Raji (cell line): ENCODE data around the gene IKZF4.
A peak's percentile ranks its signal among the peaks of the same experiment; 100 is the strongest.

Experiments used
- POLR2A ChIP-seq: IDR thresholded peaks from 2 replicates; pipeline ENCODE4 v1.6.1; 2011; ENCODE audit warnings: low read depth, low read length, control low read depth; ENCODE audit not compliant: insufficient read depth

The IKZF4 gene

DNA sequence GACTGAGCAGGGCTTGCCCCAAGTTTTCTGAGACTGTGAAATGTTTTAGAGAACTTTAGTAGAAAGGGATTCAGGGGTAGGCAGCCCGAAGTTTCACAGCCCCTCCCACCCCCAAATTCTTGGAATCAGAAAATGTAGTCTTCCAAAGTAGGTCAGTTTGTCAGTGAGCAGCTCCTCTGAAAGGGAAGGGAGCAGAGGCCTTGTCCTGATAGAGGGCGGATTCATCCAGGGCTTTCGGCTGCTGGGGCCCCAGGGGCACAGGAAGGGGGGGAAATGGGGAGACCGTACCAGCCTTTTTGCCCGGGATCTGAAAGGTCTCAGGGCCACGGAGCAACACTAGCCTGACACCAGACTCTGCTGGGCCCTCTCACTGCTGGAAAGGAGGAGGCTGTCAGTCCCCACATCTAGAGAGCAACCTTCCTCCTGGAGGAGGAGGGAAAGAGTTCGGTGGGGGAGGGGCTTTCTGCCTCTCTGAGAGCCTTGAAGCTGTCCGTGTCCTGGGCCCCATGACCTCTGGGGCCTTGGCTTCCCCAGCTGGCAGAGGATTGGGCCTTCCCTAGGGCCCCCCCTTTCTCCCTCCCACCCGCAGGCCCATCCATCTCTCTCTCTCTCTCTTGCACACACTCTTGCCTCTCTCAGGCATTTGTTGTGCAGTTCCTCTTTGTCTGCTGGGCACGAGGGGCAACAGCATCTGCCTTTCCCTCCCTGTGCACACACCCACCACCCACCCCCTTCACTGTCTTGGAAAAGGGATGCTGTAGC lies at the start of gene IKZF4:
Gene IKZF4, plus strand, starts transcription at position 621 of the 762 bp plus-strand sequence. CDS start 451 bp downstream, outside the sequence.
- TF ChIP-seq POLR2A = no peak

DNA sequence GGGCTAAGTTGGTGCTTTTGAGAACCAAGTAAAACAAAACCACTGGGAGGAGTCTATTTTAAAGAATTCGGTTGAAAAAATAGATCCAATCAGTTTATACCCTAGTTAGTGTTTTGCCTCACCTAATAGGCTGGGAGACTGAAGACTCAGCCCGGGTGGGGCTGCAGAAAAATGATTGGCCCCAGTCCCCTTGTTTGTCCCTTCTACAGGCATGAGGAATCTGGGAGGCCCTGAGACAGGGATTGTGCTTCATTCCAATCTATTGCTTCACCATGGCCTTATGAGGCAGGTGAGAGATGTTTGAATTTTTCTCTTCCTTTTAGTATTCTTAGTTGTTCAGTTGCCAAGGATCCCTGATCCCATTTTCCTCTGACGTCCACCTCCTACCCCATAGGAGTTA lies 48.8 kb upstream of the IKZF4 start:
- TF ChIP-seq POLR2A = no peak

GRCh38 chr12:55972456-55972855 lies 48.4 kb upstream of the IKZF4 start:
- TF ChIP-seq POLR2A = no peak

DNA sequence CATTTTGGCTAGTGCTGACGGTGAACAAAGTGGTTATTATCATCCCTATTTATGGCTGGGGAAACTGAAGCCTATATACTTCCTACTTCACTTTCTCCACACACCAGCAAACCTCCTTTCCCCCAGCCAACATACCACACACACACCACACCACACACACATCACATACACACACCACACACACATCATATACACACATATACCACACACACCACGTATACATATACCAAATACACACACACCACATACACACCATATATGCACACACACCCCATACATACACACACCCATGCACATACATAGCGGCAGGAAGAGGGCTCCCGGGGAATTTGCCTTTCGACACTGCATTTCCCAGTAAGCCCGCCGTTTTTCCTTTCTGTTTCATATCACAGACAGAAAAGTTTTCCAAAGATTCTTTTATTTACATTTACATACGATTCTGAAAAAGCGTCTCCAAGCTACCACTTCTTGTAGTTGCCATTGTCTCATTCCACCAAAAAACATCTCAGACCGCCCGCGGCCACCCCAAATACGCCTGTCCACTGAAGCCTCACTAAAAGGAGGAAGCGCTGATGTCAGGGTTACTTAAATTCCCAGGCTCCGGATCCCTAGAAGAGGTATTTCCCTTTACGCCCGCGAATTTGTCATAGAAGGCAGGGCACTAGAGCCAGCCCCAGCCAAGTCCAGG lies 47.8 kb upstream of the IKZF4 start:
- TF ChIP-seq POLR2A = no peak

DNA sequence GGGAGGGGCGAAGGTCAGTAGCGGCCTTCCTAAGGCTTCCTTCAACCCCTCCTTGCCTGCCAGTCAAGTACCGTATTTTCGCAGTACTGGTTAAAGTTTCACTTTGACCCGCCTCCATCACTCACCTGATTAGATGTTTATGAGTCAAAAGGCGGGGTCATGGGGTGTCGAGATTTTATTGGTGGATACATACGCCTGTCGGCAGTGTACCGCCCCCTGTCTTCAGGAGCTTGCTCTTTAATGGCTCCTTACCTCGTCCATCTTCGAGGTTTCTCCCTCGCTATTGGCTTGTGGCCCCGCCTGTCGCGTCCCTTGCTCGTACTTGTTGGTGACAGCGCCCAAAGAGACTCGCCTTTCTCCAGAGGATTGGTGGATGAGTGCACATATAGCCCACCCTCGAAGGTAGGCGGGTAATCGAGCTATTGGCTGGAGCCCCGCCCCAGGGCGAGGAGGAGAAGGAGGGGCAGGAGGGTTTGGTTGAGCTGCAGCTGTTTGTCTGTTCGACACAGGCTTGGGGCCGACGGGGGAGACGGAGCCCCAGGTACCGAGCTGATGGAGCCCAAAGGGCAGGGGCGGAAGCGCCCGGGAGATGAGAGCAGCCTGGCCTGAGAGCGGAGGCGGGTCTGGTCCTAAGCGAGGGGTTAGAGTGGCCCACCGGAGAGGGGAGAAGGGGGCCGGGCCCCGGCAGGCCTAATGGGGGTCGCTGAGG lies 47.1 kb upstream of the IKZF4 start, which contains the start of gene RAB5B:
Gene RAB5B, plus strand, starts transcription at position 480 of the 709 bp plus-strand sequence. CDS start 12,883 bp downstream, outside the sequence.
- peak; percentile 87 for TF ChIP-seq POLR2A

GRCh38 chr12:55974308-55974730 lies 46.5 kb upstream of the IKZF4 start:
- no peak for TF ChIP-seq POLR2A

GRCh38 chr12:55978393-55978792 lies 42.5 kb upstream of the IKZF4 start:
- TF ChIP-seq POLR2A = no peak

GRCh38 chr12:55979069-55979468 lies 41.8 kb upstream of the IKZF4 start:
- TF ChIP-seq POLR2A = no peak

DNA sequence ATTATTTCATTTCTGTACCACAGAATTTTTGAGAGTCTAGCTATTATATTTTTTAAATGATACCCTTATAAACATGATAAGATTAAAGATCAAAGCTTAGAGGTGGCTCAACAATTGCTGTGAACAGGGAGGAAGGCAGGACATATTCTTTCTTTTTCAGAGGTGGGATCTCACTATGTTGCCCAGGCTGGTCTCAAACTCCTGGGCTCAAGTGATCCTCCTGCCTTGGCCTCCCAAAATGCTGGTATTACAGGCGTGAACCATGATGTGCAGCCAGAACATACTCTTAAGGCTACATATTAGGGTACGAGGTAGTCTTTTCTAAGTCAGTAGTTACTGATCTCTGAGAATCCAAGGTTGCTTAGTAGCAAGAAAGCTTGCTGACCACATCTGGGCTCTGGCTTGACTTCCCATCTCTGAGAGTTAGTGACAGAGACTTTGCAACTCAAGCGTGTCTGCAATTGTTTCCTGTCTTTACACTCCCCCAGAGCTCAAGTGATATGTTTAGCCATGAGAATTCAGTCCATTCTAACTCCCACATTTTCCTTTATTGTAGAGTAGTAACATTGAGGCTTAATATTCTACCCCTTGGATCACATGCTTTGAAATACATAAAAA lies 38.4 kb upstream of the IKZF4 start:
- TF ChIP-seq POLR2A = no peak

- TF ChIP-seq POLR2A = no peak
These were observed 37.5 kb upstream of the IKZF4 start for GRCh38 chr12:55983232-55983842.

- no peak for TF ChIP-seq POLR2A
These were observed 36.0 kb upstream of the IKZF4 start for GRCh38 chr12:55984861-55985260.

DNA sequence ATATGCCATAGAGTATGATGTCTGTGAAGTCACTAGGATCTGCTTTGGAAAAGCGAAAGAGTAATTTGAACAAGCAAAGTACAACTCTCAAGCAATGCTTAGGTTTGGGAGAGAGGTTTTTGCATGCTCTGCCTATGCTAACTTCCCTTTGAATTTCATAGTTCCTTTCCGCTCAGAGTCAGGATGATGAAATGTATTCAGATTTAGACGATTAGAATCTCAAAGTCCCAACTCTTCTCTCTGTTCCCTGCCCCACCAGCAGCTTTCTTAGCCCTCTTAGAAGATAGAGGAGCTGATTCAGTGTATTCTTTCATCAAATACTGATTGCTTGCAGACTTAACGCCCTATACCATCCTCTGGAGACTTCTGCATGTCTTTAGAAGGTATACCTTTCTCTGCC lies 35.5 kb upstream of the IKZF4 start:
- TF ChIP-seq POLR2A = no peak

DNA sequence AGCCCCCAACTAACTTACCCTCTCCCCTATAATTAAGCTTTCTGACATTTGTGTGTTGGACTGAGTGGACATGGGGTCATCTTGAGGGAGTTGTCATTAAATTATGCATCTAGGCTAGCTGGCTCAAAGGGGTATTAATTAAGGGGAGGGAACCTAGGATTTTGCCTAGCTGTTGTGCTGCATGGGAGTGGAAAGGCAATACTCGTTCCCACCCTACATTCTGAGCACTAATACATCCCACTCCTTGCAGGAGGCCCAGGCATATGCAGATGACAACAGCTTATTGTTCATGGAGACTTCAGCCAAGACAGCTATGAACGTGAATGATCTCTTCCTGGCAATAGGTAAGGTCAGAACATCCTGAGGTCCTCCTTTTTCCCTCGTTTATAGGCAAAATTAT lies 29.7 kb upstream of the IKZF4 start:
- TF ChIP-seq POLR2A = no peak

DNA sequence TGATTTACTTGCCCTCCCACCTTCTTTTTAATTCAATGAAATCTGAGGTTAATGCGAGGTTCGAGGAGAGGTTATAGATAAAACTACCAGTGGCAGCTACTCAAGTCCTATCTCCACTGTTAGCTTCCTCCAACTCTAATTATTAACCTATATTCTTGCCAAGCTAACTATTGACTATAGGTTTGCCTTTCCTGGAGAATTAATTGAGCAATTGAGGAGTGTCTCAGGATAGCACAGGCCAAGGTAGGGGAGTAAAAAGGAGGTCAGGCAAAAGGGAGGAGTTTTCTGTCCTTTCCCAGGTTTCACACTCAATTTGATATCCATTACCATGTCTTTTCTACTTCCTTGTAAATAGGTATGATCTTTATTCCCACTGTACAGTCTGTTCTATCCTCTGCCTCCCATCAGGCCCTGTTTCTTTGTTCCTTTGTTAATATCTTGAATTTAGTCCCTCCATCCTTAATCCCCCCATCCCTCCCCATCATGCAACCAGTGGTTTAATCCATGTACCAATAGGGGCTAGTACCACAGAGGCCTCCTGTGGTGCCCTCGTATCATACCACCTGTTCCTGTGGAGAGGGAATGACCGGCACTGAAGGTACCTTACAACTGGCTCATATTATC lies 27.5 kb upstream of the IKZF4 start:
- TF ChIP-seq POLR2A = no peak
